ENCODE results near the gene COX6B2. TPM values are rescaled to one million over a fixed set of nuclear protein-coding genes. Genes with fewer than 3 reads are reported as not detected.

Gene COX6B2
- total and polyA plus RNA-seq, 2 donors (not counting 1 experiment from before 2014, with no cell fraction given), result 0.14 to 0.17 TPM

- H3K9me3 ChIP-seq (ENCODE audit: control insufficient read depth, insufficient read depth, low read depth, low read length), result no peaks in the 10 kb centered on the region
- no peak overlapping the region for H3K9ac ChIP-seq (ENCODE audit: insufficient read depth, low read length)
- H4K20me1 ChIP-seq (ENCODE audit: control insufficient read depth, extremely low read depth, insufficient read depth, low read length), result no peaks in the 10 kb centered on the region
- DNase-seq (ENCODE audit: low read depth in 2 of 2), result peak in 1 of 2 donors; percentile 26
- H2AFZ ChIP-seq (ENCODE audit: low read length), result no peak overlapping the region
- H3K4me3 ChIP-seq (replicated peaks in 1 of 4; ENCODE audit: control extremely low read depth in 1 of 4, insufficient read depth in 1 of 4, low read depth in 3 of 4, low read length in 4 of 4), result no peak overlapping the region
- TF ChIP-seq EZH2 (IDR thresholded peaks at IDR 0.05; ENCODE audit: low read length, missing control alignments), result no peak
- no peak for TF ChIP-seq CTCF (conservative IDR thresholded peaks at IDR 0.05 in 1 of 2, IDR thresholded peaks at IDR 0.05 in 1 of 2; ENCODE audit: low read depth in 1 of 2, low read length in 2 of 2)
- H3K4me2 ChIP-seq (ENCODE audit: extremely low read depth, insufficient read depth, low read length), result no peak overlapping the region
- H3K79me2 ChIP-seq (ENCODE audit: control insufficient read depth, insufficient read depth, low read length), result no peaks in the 10 kb centered on the region
- H3K36me3 ChIP-seq (ENCODE audit: control insufficient read depth, insufficient read depth, low read length), result peaks cover 7% of the 10 kb centered on the region
- peaks cover 2% of the 10 kb centered on the region for H3K4me1 ChIP-seq (ENCODE audit: control insufficient read depth, extremely low read depth, insufficient read depth, low read length)
- no peak overlapping the region for H3K27ac ChIP-seq (ENCODE audit: insufficient read depth, low read length)
- H3K27me3 ChIP-seq (ENCODE audit: control insufficient read depth, insufficient read depth, low read length), result no peaks in the 10 kb centered on the region
Measured at GRCh38 chr19:55305491-55305890, 49.0 kb downstream of the COX6B2 start.

- peaks cover 7% of the 10 kb centered on the region for H3K36me3 ChIP-seq (ENCODE audit: control insufficient read depth, insufficient read depth, low read length)
- TF ChIP-seq CTCF (conservative IDR thresholded peaks at IDR 0.05 in 1 of 2, IDR thresholded peaks at IDR 0.05 in 1 of 2; ENCODE audit: low read depth in 1 of 2, low read length in 2 of 2) (no peak), EZH2 (IDR thresholded peaks at IDR 0.05; ENCODE audit: low read length, missing control alignments) (no peak)
- H3K4me2 ChIP-seq (ENCODE audit: extremely low read depth, insufficient read depth, low read length), result no peak overlapping the region
- H4K20me1 ChIP-seq (ENCODE audit: control insufficient read depth, extremely low read depth, insufficient read depth, low read length), result no peaks in the 10 kb centered on the region
- no peaks in the 10 kb centered on the region for H3K9me3 ChIP-seq (ENCODE audit: control insufficient read depth, insufficient read depth, low read depth, low read length)
- H2AFZ ChIP-seq (ENCODE audit: low read length), result no peak overlapping the region
- DNase-seq (ENCODE audit: low read depth in 2 of 2), result no peak
- no peaks in the 10 kb centered on the region for H3K27me3 ChIP-seq (ENCODE audit: control insufficient read depth, insufficient read depth, low read length)
- no peak overlapping the region for H3K4me3 ChIP-seq (replicated peaks in 1 of 4; ENCODE audit: control extremely low read depth in 1 of 4, insufficient read depth in 1 of 4, low read depth in 3 of 4, low read length in 4 of 4)
- no peak overlapping the region for H3K9ac ChIP-seq (ENCODE audit: insufficient read depth, low read length)
- H3K4me1 ChIP-seq (ENCODE audit: control insufficient read depth, extremely low read depth, insufficient read depth, low read length), result peaks cover 2% of the 10 kb centered on the region
- no peak overlapping the region for H3K27ac ChIP-seq (ENCODE audit: insufficient read depth, low read length)
- no peaks in the 10 kb centered on the region for H3K79me2 ChIP-seq (ENCODE audit: control insufficient read depth, insufficient read depth, low read length)
Measured at GRCh38 chr19:55304980-55305379, 49.5 kb downstream of the COX6B2 start.

GRCh38 chr19:55304279-55304978 lies 50.1 kb downstream of the COX6B2 start:
- TF ChIP-seq CTCF (conservative IDR thresholded peaks at IDR 0.05 in 1 of 2, IDR thresholded peaks at IDR 0.05 in 1 of 2; ENCODE audit: low read depth in 1 of 2, low read length in 2 of 2), result no peak
- no peak for TF ChIP-seq EZH2 (IDR thresholded peaks at IDR 0.05; ENCODE audit: low read length, missing control alignments)
- H4K20me1 ChIP-seq (ENCODE audit: control insufficient read depth, extremely low read depth, insufficient read depth, low read length), result no peaks in the 10 kb centered on the region
- H3K9ac ChIP-seq (ENCODE audit: insufficient read depth, low read length), result no peak overlapping the region
- H3K4me2 ChIP-seq (ENCODE audit: extremely low read depth, insufficient read depth, low read length), result no peak overlapping the region
- H3K4me1 ChIP-seq (ENCODE audit: control insufficient read depth, extremely low read depth, insufficient read depth, low read length), result peaks cover 2% of the 10 kb centered on the region
- no peaks in the 10 kb centered on the region for H3K79me2 ChIP-seq (ENCODE audit: control insufficient read depth, insufficient read depth, low read length)
- peak; percentile 23 to 24 for DNase-seq (ENCODE audit: low read depth in 2 of 2)
- H3K27me3 ChIP-seq (ENCODE audit: control insufficient read depth, insufficient read depth, low read length), result no peaks in the 10 kb centered on the region
- no peak overlapping the region for H3K4me3 ChIP-seq (replicated peaks in 1 of 4; ENCODE audit: control extremely low read depth in 1 of 4, insufficient read depth in 1 of 4, low read depth in 3 of 4, low read length in 4 of 4)
- H3K27ac ChIP-seq (ENCODE audit: insufficient read depth, low read length), result no peak overlapping the region
- no peak overlapping the region for H2AFZ ChIP-seq (ENCODE audit: low read length)
- H3K36me3 ChIP-seq (ENCODE audit: control insufficient read depth, insufficient read depth, low read length), result peaks cover 7% of the 10 kb centered on the region
- H3K9me3 ChIP-seq (ENCODE audit: control insufficient read depth, insufficient read depth, low read depth, low read length), result no peaks in the 10 kb centered on the region
